Hematopoietic multipotent progenitor cell treated with erythropoietin and hydrocortisone succinate and interleukin-3 and kit ligand, for 8 days (in vitro differentiated cells): ENCODE measurements around the gene CCDC47.

Experiments
- DNase-seq: peaks from one replicate; pipeline ENCODE4 v3.0.0-alpha.2; 2015

Gene CCDC47

GRCh38 chr17:63783522-63783921, 10.1 kb upstream of the CCDC47 start:
- DNase-seq: no peak

GRCh38 chr17:63780928-63781327, 7.5 kb upstream of the CCDC47 start:
- no peak for DNase-seq

- no peak for DNase-seq
Measured at GRCh38 chr17:63780507-63780906, 7.1 kb upstream of the CCDC47 start.

GRCh38 chr17:63775420-63775819, 2.0 kb upstream of the CCDC47 start:
- DNase-seq: peak; percentile 31

DNA sequence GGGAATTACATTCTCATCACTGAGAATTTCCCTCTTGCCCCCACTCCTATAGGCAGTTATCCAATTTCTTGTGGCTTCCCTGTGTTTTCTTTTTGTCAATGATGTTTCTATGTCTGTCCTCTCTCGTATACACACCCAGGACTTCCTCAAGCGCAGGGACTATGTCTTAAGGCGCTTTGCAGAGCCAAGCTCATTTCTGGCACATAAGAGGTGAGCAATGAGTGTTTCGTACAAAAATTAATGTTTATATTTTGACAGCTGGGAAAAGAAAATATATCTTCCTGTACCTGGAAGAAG, 1.5 kb upstream of the CCDC47 start:
- DNase-seq: peak; percentile 33

DNA sequence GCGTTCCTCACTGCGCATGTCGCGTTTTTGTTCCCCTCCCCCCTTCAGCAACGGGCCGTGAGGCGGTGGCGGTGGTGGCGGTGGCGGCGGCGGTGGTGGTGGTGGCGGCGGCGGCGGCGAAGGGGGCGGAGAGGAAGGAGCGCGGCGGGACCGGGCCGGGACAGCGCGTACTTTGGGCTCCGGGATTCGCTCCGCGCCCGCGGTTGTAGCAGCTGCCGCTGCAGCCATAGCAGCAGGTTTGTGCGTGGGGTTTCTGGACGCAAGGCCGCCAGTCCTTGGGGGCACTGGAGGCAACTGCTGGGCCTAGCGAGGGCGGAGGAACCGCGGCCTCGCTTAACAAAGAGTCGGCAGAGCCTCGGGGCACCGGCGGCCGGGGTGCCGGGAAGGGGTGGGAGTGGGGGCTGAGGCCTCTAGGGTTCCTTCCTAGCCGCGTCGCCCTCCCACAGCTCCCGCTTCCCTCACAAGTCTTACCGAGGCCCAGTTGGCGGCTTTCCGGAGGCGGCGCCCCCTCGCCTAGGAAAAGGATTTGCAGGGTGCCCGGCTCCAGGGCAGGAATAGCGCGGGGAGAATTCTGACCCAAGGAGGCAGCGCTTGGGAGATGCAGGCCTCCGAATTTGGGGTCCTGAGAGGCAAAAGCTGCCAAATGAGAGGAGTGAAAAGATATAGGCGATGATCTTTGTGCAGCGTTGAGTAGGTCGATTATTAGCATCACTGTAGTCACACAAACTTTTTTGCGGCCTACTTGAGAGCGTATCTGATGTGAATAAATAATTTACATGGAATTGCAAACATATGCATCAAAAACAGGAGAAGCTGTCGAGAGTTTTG, 958 bp upstream of the CCDC47 start, which contains the start of gene DDX42:
Gene DDX42 (plus strand): TSS at position 30 of the 828 bp plus-strand sequence. CDS start 12,880 bp downstream, outside the sequence.
- peak; percentile 49 for DNase-seq

DNA sequence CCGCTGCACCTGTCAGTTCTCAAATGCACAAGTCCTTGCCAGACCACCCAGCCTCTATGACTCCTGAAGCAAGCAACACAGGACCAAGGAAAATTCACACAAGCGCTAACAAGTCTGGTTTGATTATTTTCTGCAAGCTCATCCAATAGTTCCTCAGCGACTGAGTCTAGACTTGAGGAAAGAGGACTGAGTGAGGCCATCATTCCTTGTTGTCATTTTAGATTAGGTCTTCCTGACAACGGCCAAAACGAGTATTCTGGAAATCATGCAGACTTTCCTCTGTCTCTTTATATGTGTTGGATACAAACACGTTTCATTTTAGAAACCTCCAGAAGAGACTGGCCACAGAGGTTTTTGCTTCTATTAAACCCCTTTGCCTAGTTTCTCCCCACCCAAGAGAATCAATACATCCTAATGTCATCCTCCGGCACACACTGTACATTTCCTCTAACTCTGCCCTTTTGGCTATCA, 561 bp downstream of the CCDC47 start:
- peak; percentile 62 for DNase-seq

- no peak for DNase-seq
Measured at GRCh38 chr17:63768433-63768832, 5.0 kb downstream of the CCDC47 start.

DNA sequence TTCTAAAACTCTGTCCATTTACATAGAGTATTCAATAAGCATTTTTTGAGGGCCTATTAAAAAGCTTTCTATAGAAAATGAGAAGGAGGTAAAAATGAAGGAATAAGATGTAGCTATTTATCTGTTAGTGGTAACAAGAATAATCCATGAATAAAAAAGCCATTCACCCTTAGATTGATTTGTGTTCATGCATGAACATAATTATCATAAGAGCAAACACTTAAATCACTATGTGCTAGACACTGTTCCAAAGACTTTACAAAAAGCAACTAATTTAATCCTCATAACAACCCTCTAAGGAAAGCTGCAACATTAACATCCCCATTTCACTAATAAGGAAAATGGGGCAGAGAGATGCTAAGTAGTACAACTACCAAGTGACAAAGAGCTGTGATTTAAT, 6.6 kb downstream of the CCDC47 start:
- DNase-seq: no peak

GRCh38 chr17:63764716-63765115, 8.7 kb downstream of the CCDC47 start:
- DNase-seq: no peak

DNA sequence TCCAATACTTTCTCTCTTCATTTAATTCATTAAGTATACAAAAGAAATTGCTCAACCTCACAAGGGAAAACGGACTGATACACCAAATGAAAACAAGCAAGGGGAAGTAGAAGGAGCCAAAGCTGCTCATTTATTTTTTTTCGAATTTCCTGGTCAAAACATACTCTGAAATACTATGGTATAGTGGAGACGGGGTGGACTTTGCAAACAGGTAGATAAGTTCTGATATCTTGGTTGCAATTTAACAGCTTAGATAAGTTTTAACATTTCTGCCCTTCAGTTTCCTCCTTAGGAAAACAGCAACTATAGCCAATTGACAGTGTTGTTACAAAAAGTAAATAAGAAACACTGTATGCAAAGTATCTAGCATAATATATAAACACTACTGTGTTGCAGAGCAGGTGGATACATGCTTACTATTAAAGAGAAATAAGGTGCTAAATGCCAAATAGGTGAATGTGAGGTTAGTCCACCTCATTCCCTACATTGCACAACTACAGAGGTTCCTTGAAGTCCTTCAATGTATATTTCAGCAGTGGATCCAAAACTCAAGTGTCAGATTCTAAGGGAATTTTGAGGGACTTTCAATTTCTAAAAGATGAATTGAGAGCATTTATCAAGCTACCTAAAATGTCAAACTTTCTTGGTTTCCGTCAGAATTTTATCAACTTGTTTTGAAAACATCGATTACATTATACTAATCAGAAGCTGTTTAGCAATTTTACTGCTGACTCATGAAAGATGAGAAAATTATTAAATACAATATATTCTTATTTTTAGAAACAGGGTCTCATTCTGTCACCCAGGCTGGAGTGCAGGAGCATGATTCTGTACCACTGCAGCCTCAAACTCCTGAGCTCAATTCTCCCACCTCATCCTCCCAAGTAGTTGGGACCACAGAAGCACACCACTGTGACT, 11.0 kb downstream of the CCDC47 start:
- DNase-seq: peak; percentile 24

DNA sequence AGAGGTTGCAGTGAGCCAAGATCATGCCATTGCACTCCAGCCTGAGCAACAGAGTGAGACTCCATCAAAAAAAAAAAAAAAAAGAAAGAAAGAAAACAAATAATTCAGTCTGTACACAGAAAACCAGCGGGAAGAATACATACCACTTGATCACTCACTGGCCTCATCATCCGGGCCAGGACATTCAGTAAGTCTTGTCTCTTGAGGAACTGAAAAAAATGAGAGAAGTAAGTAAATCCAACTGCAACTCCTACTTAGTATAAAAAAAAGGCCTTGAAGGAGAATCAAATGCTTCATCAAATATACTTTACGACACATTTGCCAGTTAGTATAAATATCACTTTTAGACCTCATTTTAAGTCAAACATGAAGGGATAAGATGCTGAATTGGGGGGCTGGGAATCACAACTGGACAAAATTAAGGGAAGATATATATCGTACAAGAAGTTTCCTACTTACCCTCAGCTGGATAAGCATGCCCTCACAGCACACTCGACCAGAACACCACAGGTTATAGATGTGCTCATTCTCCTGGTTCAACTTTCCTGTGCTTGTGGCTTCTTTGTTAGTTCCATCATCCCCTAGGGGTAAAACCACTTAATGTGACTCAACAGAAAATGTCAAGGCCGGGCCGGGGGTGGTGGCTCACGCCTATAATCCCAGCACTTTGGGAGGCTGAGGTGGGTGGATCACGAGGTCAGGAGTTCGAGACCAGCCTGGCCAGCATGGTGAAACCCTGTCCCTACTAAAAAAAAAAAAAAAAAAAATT, 12.4 kb downstream of the CCDC47 start:
- no peak for DNase-seq

DNA sequence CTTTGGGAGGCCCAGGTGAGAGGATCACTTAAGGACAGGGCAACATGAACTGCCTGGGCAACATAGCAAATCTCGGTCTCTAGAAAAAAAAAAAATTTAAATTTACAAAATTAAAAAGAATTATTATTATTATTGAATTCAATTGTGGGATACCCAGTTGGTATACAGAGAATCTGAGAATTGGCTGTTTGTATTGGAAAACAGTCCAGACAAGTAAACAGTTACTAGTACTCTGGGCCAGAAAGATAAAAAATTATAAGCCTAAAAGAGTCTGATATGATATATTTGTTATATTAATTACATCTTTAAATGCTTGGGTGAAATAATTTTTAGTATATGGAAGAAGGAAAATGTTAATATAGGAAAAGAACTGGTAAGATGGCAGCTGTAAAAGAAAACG, 15.0 kb downstream of the CCDC47 start:
- DNase-seq: no peak

DNA sequence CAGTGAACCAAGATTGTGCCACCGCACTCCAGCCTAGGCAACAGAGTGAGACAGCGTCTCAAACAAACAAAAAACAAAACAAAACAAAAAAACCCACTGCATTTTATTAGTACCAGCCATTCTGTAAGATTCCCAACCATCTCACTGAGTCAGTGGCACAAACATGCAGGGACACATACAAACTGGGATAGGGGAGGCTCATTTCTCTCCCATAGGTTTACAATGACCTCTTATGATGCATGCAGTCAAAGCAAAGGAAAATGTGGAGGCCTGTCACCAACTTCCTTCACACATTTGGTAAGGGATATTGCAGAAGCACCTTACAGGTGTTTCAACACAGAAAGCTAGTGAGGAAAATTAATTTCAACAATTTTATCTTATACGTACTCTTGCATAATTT, 19.4 kb downstream of the CCDC47 start:
- no peak for DNase-seq

DNA sequence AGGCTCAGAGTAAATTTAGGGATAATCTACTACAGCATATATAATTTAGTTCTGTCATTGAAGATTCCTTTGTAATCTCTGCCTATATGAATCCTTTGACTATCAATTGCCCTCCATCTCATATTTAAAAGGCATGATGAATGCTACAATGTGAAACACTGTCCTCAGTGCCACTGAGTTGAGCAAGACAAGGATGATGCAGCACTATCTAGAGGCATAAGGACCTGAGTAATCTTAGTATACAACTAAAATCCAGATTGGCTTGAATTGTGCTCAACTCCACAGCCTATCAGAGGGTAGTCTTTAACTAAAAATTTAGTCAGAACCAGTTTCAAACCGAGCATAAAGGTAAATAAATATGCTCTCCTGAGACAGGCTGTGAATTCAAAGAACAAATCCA, 20.2 kb downstream of the CCDC47 start:
- peak; percentile 10 for DNase-seq

DNA sequence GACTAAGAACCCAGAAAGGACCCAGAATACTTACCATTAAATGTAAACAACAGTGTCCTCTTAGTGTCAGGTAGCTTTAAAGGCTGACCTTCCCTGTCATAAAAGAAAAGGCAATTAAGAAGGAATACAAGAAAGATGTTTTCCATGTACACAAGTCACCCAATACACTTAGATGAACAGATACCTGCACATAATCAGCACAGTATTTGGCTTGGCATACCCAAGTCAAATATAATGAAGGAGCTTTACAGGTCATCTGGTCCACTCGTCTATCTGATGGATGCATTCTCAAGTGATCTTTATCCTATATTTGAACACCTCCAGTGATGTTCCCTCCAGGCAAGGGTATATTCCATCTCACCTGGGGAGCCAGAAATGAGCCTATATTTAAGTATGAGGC, 20.7 kb downstream of the CCDC47 start:
- DNase-seq: no peak

- DNase-seq: peak; percentile 81
Measured at GRCh38 chr17:63751806-63752205, 21.6 kb downstream of the CCDC47 start.

GRCh38 chr17:63741408-63742173, 31.8 kb downstream of the CCDC47 start, which contains the start of gene STRADA:
Gene STRADA, minus strand, starts transcription at chr17:63741799. Its CDS starts 13,430 bp downstream, at chr17:63728369.
- DNase-seq: peak; percentile 98

- DNase-seq: no peak
Measured at GRCh38 chr17:63741143-63741407, 32.3 kb downstream of the CCDC47 start.

- DNase-seq: peak; percentile 44
Measured at GRCh38 chr17:63740464-63741142, 32.8 kb downstream of the CCDC47 start.

- DNase-seq: no peak
Measured at GRCh38 chr17:63735691-63736090, 37.7 kb downstream of the CCDC47 start.

DNA sequence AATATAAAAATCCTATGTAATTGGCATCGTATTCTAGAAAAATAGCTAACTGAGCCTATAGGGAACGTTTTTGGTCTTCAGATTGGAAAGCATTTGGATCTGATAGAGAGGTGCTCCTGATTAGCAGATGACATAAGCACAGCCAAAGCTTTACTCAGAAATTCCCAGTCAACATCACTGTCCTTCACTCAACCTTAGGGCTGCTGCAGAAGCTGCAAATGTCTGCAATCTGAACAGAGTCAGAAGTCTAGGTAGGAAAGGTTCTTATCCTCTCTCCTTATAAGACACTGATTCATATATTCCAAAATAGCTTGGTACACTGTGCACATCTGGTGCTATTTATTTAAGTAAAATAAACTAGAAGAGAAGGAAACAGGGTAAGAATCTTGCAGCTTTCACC, 51.0 kb downstream of the CCDC47 start:
- DNase-seq: no peak
